Natural killer cell treated with Interleukin-12 subunit alpha and Interleukin-12 subunit beta and Interleukin-15 and Interleukin-18, amount 100 ng/mL, for 72 hours (primary cell): Measurements from ENCODE around the gene SETDB2. TPM values are rescaled to one million over a fixed set of nuclear protein-coding genes. Genes with fewer than 3 reads are reported as not detected.

ENCODE experiments used
- ATAC-seq, 2 donors: fragments of 150-1000 bp; cut with Tn5 transposase in 1 of 2; sonication (Bioruptor Pico), chemical (Tn5 transposase) in 1 of 2; 2 replicates each; pipeline ENCODE4 v1.10.0; 2021
- DNase-seq: peaks from one replicate; pipeline ENCODE4 v3.0.0; 2022; ENCODE audit warnings: low spot score
- H3K27ac Mint-ChIP-seq, 2 donors: 1 replicate in 1 of 2; 2 replicates in 1 of 2; pipeline ENCODE4 v1.8.0; 2022; ENCODE audit warnings: mixed read lengths in 2 of 2, mild to moderate bottlenecking in 1 of 2, moderate library complexity in 1 of 2
- H3K27me3 Mint-ChIP-seq, 2 donors: 1 replicate in 1 of 2; 2 replicates in 1 of 2; pipeline ENCODE4 v1.8.0; 2022; ENCODE audit warnings: mixed read lengths in 2 of 2
- H3K36me3 Mint-ChIP-seq: one replicate; pipeline ENCODE4 v1.8.0; 2022; ENCODE audit warnings: mixed read lengths
- H3K4me1 Mint-ChIP-seq, 2 donors: 1 replicate in 1 of 2; 2 replicates in 1 of 2; pipeline ENCODE4 v1.8.0; 2022; ENCODE audit warnings: low read depth in 2 of 2, mixed read lengths in 2 of 2, mild to moderate bottlenecking in 1 of 2
- H3K4me3 Mint-ChIP-seq: one replicate; pipeline ENCODE4 v1.8.0; 2022; ENCODE audit warnings: mixed read lengths
- H3K9me3 Mint-ChIP-seq: 2 replicates; pipeline ENCODE4 v1.8.0; 2022; ENCODE audit warnings: mixed read lengths
- total RNA-seq, 2 donors: library from RNA; stranded (reverse); gene quantifications; one replicate each; pipeline ENCODE4 v1.2.3, GENCODE V29; 2022

The SETDB2 gene
- 10 to 100 TPM in 1 of 2 donors, 1 to 10 TPM in 1; 9.8 to 14.0 TPM for total RNA-seq

GRCh38 chr13:49443704-49444523 is at the start of gene SETDB2, which contains the start of gene CAB39L:
SETDB2 (plus strand) TSS chr13:49444274; CDS start chr13:49451894, 7,620 bp downstream.
CAB39L (minus strand) TSS chr13:49444064; CDS start chr13:49382910, 61,154 bp downstream.
- H3K27me3 Mint-ChIP-seq = no peaks in the 10 kb centered on the region
- peak; percentile 97 to 98 for ATAC-seq
- H3K4me1 Mint-ChIP-seq = peaks cover 28 to 29% of the 10 kb centered on the region in 2 donors
- no peaks in the 10 kb centered on the region for H3K36me3 Mint-ChIP-seq
- H3K27ac Mint-ChIP-seq = peak within 1 kb of the TSS; percentile 91 to 96
- H3K9me3 Mint-ChIP-seq = no peaks in the 10 kb centered on the region
- H3K4me3 Mint-ChIP-seq = peak within 1 kb of the TSS; percentile 93
- DNase-seq = peak; percentile 99

- peaks cover 4% of the 10 kb centered on the region for H3K36me3 Mint-ChIP-seq
- no peaks in the 10 kb centered on the region for H3K4me1 Mint-ChIP-seq
- no peaks in the 10 kb centered on the region for H3K9me3 Mint-ChIP-seq
- DNase-seq (no peak), ATAC-seq (no peak)
- H3K27me3 Mint-ChIP-seq = no peaks in the 10 kb centered on the region
- H3K4me3 Mint-ChIP-seq = no peak overlapping the region
- H3K27ac Mint-ChIP-seq = no peak overlapping the region
These were observed 48.6 kb upstream of the SETDB2 start for GRCh38 chr13:49395451-49395865.

- H3K9me3 Mint-ChIP-seq = no peaks in the 10 kb centered on the region
- no peak for ATAC-seq
- H3K4me3 Mint-ChIP-seq = no peak overlapping the region
- H3K27ac Mint-ChIP-seq = no peak overlapping the region
- H3K36me3 Mint-ChIP-seq = peaks cover 2% of the 10 kb centered on the region
- no peaks in the 10 kb centered on the region for H3K4me1 Mint-ChIP-seq
- DNase-seq = no peak
- H3K27me3 Mint-ChIP-seq = no peaks in the 10 kb centered on the region
These were observed 48.1 kb upstream of the SETDB2 start for GRCh38 chr13:49395878-49396380.

- no peak for DNase-seq
- no peak overlapping the region for H3K27ac Mint-ChIP-seq
- ATAC-seq = no peak
- peaks cover 4 to 8% of the 10 kb centered on the region in 2 donors for H3K4me1 Mint-ChIP-seq
- no peak overlapping the region for H3K4me3 Mint-ChIP-seq
- no peaks in the 10 kb centered on the region for H3K27me3 Mint-ChIP-seq
- peaks cover 16% of the 10 kb centered on the region for H3K36me3 Mint-ChIP-seq
- peaks cover 8% of the 10 kb centered on the region for H3K9me3 Mint-ChIP-seq
These were observed 44.1 kb upstream of the SETDB2 start for GRCh38 chr13:49399801-49400472.

- Mint-ChIP-seq H3K4me3 (peak overlapping the region; percentile 12), H3K9me3 (peaks cover 16% of the 10 kb centered on the region), H3K27me3 (no peaks in the 10 kb centered on the region), H3K27ac (no peak overlapping the region), H3K4me1 (peaks cover 4 to 8% of the 10 kb centered on the region in 2 donors), H3K36me3 (peaks cover 25% of the 10 kb centered on the region)
- ATAC-seq (no peak), DNase-seq (no peak)
These were observed 43.1 kb upstream of the SETDB2 start for GRCh38 chr13:49400755-49401659.

GRCh38 chr13:49403996-49404702 is 39.9 kb upstream of the SETDB2 start:
- Mint-ChIP-seq H3K9me3 (peaks cover 16% of the 10 kb centered on the region), H3K4me1 (peaks cover 4 to 8% of the 10 kb centered on the region in 2 donors), H3K4me3 (no peak overlapping the region), H3K27ac (no peak overlapping the region), H3K27me3 (no peaks in the 10 kb centered on the region), H3K36me3 (peaks cover 25% of the 10 kb centered on the region)
- ATAC-seq (no peak), DNase-seq (no peak)

- Mint-ChIP-seq H3K4me3 (no peak overlapping the region), H3K4me1 (peaks cover 4 to 8% of the 10 kb centered on the region in 2 donors), H3K27me3 (no peaks in the 10 kb centered on the region), H3K27ac (no peak overlapping the region), H3K9me3 (peaks cover 16% of the 10 kb centered on the region), H3K36me3 (peaks cover 25% of the 10 kb centered on the region)
- ATAC-seq (no peak), DNase-seq (no peak)
These were observed 39.4 kb upstream of the SETDB2 start for GRCh38 chr13:49404703-49405020.

- Mint-ChIP-seq H3K27me3 (no peaks in the 10 kb centered on the region), H3K27ac (no peak overlapping the region), H3K4me1 (no peaks in the 10 kb centered on the region), H3K36me3 (peaks cover 25% of the 10 kb centered on the region), H3K4me3 (no peak overlapping the region), H3K9me3 (peaks cover 16% of the 10 kb centered on the region)
- ATAC-seq = no peak
- DNase-seq = no peak
These were observed 37.0 kb upstream of the SETDB2 start for GRCh38 chr13:49407068-49407467.

GRCh38 chr13:49407936-49408335 is 36.1 kb upstream of the SETDB2 start:
- Mint-ChIP-seq H3K9me3 (peaks cover 16% of the 10 kb centered on the region), H3K4me1 (no peaks in the 10 kb centered on the region), H3K27ac (no peak overlapping the region), H3K4me3 (no peak overlapping the region), H3K36me3 (peaks cover 25% of the 10 kb centered on the region), H3K27me3 (no peaks in the 10 kb centered on the region)
- DNase-seq (no peak), ATAC-seq (no peak)

- Mint-ChIP-seq H3K9me3 (peaks cover 11% of the 10 kb centered on the region), H3K36me3 (peaks cover 18% of the 10 kb centered on the region), H3K4me3 (no peak overlapping the region), H3K27ac (no peak overlapping the region), H3K4me1 (no peaks in the 10 kb centered on the region), H3K27me3 (no peaks in the 10 kb centered on the region)
- ATAC-seq (no peak), DNase-seq (no peak)
These were observed 35.1 kb upstream of the SETDB2 start for GRCh38 chr13:49409008-49409407.

GRCh38 chr13:49410006-49410405 is 34.1 kb upstream of the SETDB2 start:
- Mint-ChIP-seq H3K9me3 (peaks cover 7% of the 10 kb centered on the region), H3K36me3 (peaks cover 8% of the 10 kb centered on the region), H3K4me3 (no peak overlapping the region), H3K27ac (no peak overlapping the region), H3K4me1 (no peaks in the 10 kb centered on the region), H3K27me3 (no peaks in the 10 kb centered on the region)
- DNase-seq (no peak), ATAC-seq (no peak)

- peaks cover 3% of the 10 kb centered on the region for H3K36me3 Mint-ChIP-seq
- no peak for DNase-seq
- H3K27ac Mint-ChIP-seq = no peak overlapping the region
- ATAC-seq = no peak
- no peak overlapping the region for H3K4me3 Mint-ChIP-seq
- H3K9me3 Mint-ChIP-seq = peaks cover 4% of the 10 kb centered on the region
- H3K4me1 Mint-ChIP-seq = no peaks in the 10 kb centered on the region
- H3K27me3 Mint-ChIP-seq = no peaks in the 10 kb centered on the region
These were observed 33.6 kb upstream of the SETDB2 start for GRCh38 chr13:49410477-49410876.

GRCh38 chr13:49411353-49411752 is 32.7 kb upstream of the SETDB2 start:
- ATAC-seq (no peak), DNase-seq (no peak)
- H3K4me3 Mint-ChIP-seq = no peak overlapping the region
- no peaks in the 10 kb centered on the region for H3K9me3 Mint-ChIP-seq
- H3K27me3 Mint-ChIP-seq = no peaks in the 10 kb centered on the region
- H3K27ac Mint-ChIP-seq = no peak overlapping the region
- H3K4me1 Mint-ChIP-seq = no peaks in the 10 kb centered on the region
- H3K36me3 Mint-ChIP-seq = no peaks in the 10 kb centered on the region
